A549 treated with dexamethasone at 1 μM for 4 hours (cell line): ENCODE data around the gene PTH2. TPM values are rescaled to one million over a fixed set of nuclear protein-coding genes. Genes with fewer than 3 reads are reported as not detected.

Experiments used
- total RNA-seq: library from RNA; stranded (reverse); fragments of 200-300 nt; extraction: Qiagen RNA extraction; gene quantifications from 5 replicates; pipeline ENCODE4 v1.2.3, GENCODE V29; 2022

Gene PTH2, protein sequence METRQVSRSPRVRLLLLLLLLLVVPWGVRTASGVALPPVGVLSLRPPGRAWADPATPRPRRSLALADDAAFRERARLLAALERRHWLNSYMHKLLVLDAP
- not detected in 5 replicates for total RNA-seq

GRCh38 chr19:49423071-49423984 is at the start of gene PTH2:
Gene PTH2 (minus strand): TSS chr19:49423441. CDS start chr19:49423339, 102 bp downstream.

GRCh38 chr19:49453013-49453756 is 29.9 kb upstream of the PTH2 start, which contains the start of gene ALDH16A1:
Gene ALDH16A1 (plus strand): TSS chr19:49453225. CDS start chr19:49453332, 107 bp downstream.

GRCh38 chr19:49451430-49452181 is 28.4 kb upstream of the PTH2 start, which contains the start of gene PIH1D1:
Gene PIH1D1 (minus strand): TSS chr19:49451814. CDS start chr19:49451574, 240 bp downstream.

DNA sequence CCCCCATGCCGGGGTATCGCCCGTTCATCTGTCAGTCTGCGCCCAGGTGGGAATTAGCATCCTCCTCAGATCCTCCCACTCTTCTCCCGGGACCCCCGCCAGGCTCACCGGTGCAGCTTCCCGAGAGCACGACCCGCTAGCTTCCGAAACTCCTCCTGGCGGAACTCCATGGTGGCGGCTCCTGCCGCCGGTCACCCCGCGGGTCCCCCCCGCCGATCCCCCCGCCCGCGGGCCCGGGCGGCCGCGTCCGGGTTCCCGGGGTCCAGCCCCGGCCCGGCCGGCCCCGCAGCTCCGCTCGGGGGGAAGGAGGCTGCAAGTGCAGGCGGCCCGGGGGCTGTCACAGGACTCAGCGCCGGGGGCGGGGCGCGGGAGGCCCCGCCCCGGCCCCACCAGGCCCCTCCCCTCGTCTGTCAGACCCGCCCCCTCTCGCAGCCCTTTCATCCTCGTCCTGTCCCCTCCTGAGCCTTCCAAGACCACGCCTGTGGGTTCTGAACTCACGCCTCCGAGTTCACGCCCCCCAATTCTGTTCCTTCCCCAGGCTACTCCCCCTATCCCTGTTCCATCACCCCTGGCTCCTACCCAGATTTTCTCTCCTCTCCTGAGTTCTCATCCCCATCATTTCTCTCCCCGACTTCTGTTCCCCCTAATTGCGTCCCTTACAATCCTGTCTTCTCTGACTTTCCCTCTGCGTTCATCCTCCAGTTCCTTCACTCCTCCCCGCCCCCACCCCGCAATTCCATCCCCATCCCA is 18.1 kb upstream of the PTH2 start, which contains the start of gene SLC17A7:
Gene SLC17A7, minus strand, starts transcription at position 318 of the 750 bp plus-strand sequence. Its CDS starts 148 bp downstream, at position 170.

DNA sequence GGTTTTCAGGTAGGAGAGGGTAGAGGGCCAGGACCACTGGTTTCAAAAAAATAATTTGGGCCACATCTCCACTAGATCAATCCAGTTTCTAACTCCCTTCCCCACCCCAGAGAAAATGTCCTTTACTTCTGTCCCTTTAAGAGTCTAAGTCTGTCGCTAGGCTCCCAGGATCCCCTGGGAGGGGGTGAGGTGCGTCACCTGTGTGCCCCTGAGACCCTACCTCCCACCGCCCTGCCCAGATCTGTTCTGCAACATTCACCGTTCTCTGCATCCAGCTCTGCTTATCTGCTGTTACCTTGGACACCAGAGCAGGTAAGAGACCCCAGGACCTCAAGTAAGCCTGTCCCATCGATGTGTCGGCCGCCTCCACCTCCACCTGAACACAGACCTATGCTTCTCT is 1.9 kb upstream of the PTH2 start, which contains the start of gene GFY:
Gene GFY, plus strand, starts transcription at position 211 of the 400 bp plus-strand sequence. CDS start 1,043 bp downstream, outside the sequence.

DNA sequence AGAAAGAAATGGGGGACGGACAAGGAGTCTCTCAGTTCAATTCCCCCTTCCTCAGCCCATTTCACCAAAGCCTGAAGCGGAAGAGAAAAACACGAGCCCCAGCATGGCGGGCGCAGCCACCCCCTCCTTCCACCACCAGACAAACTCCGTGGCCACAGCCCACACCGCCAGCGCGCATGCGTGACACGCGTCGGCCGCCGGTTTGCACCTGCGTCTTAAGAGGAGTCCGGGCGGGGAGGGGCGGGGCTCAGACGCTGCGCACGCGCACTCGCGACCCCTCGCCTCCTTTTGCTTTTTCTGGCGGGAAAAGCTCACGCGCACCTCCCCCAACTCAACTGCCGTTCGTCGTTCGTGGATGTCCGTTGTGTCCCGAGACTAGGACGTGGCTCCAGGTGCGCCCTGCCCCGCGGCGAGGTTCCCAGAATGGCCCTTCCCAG is 35.3 kb downstream of the PTH2 start, which contains the start of gene KASH5:
Gene KASH5, plus strand, starts transcription at position 314 of the 437 bp plus-strand sequence. CDS start 2,635 bp downstream, outside the sequence.

Other genes with a start within 250 kb of the PTH2 start
- 0.67 to 1.4 TPM (median 0.89 TPM) in 5 replicates for gene SLC6A16, start 98.2 kb downstream of the PTH2 start, total RNA-seq
- not detected in 5 replicates for gene CD37, start 88.0 kb downstream of the PTH2 start, total RNA-seq
- gene TEAD2, start 61.0 kb downstream of the PTH2 start, total RNA-seq, result 14.1 to 19.5 TPM (median 17.1 TPM) in 5 replicates
- 0.30 to 0.76 TPM (median 0.55 TPM) in 5 replicates for gene DKKL1, start 59.6 kb downstream of the PTH2 start, total RNA-seq
- gene KASH5, start 35.2 kb downstream of the PTH2 start, total RNA-seq, result not detected in 5 replicates
- 0.17 to 0.40 TPM (median 0.23 TPM) in 5 replicates for gene GFY, start 1.9 kb upstream of the PTH2 start, total RNA-seq
- 0.23 to 0.76 TPM (median 0.57 TPM) in 5 replicates for gene SLC17A7, start 18.1 kb upstream of the PTH2 start, total RNA-seq
- 81.5 to 86.8 TPM (median 85.6 TPM) in 5 replicates for gene PIH1D1, start 28.4 kb upstream of the PTH2 start, total RNA-seq
- gene ALDH16A1, start 29.8 kb upstream of the PTH2 start, total RNA-seq, result 13.0 to 27.7 TPM (median 23.9 TPM) in 5 replicates
- gene FLT3LG, start 50.8 kb upstream of the PTH2 start, total RNA-seq, result 0.94 to 1.6 TPM (median 1.2 TPM) in 5 replicates
- gene RPL13A, start 64.2 kb upstream of the PTH2 start, total RNA-seq, result 3,612 to 4,177 TPM (median 3,742 TPM) in 5 replicates
- gene RPS11, start 73.0 kb upstream of the PTH2 start, total RNA-seq, result 3,652 to 4,941 TPM (median 3,741 TPM) in 5 replicates
- gene FCGRT, start 89.2 kb upstream of the PTH2 start, total RNA-seq, result 25.0 to 32.5 TPM (median 28.0 TPM) in 5 replicates
- gene RCN3, start 104.6 kb upstream of the PTH2 start, total RNA-seq, result 1.5 to 3.5 TPM (median 2.6 TPM) in 5 replicates
- 90.9 to 110 TPM (median 106 TPM) in 5 replicates for gene NOSIP, start 157.1 kb upstream of the PTH2 start, total RNA-seq
- gene PRRG2, start 157.9 kb upstream of the PTH2 start, total RNA-seq, result 0.62 to 0.97 TPM (median 0.64 TPM) in 5 replicates
- gene PRR12, start 167.7 kb upstream of the PTH2 start, total RNA-seq, result 25.0 to 45.9 TPM (median 44.1 TPM) in 5 replicates
- gene RRAS, start 216.7 kb upstream of the PTH2 start, total RNA-seq, result 105 to 170 TPM (median 157 TPM) in 5 replicates
- gene SCAF1, start 218.8 kb upstream of the PTH2 start, total RNA-seq, result 39.2 to 76.5 TPM (median 69.9 TPM) in 5 replicates
- 67.8 to 112 TPM (median 100 TPM) in 5 replicates for gene IRF3, start 242.4 kb upstream of the PTH2 start, total RNA-seq
- gene BCL2L12, start 242.5 kb upstream of the PTH2 start, total RNA-seq, result 56.1 to 64.2 TPM (median 59.7 TPM) in 5 replicates